GM18868 (cell line): ENCODE measurements around the gene CNOT6.
"Not testable (repeated sequence)": the region's sequence is repeated elsewhere in the genome, so short reads cannot be mapped to it uniquely, and the experiment has no call there.

Source experiments
- ATAC-seq: cut with Tn5 transposase; IDR thresholded peaks from one replicate; pipeline ENCODE4 v1.9.1; 2021; ENCODE audit warnings: mild to moderate bottlenecking, moderate library complexity; ENCODE audit not compliant: unreplicated experiment

CNOT6 gene

DNA sequence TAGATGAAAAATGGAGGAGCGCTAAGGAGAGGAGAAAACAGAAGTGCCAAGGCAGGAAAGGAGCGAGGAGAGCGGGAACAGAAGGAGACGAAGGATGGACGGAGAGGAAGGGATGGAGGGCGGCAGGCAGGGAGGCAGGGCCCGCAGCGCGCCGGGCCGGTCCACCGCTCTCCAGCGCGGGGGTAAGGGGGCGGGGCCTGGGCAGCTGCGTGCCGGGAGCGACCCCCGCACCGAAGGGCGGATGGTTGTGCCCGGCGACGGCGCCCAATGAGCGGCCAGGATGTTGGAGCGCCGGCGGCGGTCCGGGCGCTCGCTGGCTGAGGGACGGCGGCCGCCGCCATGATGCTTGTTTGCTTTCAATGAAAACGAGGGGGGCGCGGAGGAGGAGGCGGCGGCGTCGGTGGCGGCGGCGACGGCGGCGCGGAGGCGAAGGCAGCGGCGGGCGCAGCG is at the start of gene CNOT6:
CNOT6 (plus strand) TSS at position 320 of the 450 bp plus-strand sequence. CDS start 34,898 bp downstream, outside the sequence.
- ATAC-seq = peak; percentile 87

DNA sequence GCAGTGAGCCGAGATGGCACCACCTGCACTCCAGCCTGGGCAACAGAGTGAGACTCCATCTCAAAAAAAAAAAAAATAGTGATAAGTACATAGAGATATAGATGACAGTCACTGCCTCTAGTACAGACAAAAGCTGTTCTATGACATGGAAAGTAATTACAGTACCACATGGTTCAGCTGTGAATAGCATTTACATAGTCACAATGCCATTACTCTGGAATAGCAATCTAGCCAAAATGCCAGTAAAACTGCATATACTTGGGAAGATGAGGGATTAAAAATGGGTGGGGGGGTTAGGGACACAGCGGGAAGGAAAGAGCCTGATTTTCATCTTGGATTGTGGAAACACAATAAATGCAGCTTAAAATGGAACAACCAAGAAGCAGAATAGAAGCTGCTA is 39.4 kb upstream of the CNOT6 start:
- no peak for ATAC-seq

DNA sequence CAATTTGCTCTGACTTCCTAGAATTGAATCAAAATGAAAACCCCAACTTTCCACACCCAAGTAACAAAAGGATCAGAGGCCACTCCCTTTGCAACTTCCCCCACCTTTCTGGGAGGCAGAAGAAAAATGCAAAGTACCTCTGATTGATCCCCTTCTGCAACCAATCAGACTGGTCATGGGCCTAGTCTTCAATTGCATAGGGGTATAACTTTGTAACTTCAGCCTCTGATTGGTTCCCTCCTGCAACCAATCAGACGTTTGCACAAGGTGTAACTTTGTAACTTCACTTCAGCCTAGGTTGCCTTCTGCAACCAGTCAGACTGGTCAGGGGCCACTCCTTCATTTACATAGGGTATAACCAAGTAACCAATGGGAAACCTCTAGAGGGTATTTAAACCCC is 38.3 kb upstream of the CNOT6 start:
- no peak for ATAC-seq

DNA sequence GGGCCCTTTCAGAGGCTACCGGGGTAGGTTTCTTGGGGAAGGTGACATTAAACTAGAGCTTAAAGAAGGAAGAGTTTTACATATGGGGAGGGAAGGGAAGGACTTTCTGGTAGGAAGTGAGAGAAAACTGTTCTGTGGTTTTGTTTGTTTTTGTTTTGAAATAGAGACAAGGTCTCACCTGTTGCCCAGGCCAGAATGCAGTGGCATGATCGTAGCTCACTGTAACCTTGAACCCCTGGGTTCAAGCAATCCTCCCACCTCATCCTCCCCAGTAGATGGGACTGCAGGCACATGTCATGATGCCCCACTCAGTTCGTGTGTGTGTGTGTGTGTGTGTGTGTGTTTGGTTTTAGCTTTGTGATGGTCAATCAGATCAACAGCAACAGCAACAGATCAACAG is 37.4 kb upstream of the CNOT6 start:
- ATAC-seq = no peak

DNA sequence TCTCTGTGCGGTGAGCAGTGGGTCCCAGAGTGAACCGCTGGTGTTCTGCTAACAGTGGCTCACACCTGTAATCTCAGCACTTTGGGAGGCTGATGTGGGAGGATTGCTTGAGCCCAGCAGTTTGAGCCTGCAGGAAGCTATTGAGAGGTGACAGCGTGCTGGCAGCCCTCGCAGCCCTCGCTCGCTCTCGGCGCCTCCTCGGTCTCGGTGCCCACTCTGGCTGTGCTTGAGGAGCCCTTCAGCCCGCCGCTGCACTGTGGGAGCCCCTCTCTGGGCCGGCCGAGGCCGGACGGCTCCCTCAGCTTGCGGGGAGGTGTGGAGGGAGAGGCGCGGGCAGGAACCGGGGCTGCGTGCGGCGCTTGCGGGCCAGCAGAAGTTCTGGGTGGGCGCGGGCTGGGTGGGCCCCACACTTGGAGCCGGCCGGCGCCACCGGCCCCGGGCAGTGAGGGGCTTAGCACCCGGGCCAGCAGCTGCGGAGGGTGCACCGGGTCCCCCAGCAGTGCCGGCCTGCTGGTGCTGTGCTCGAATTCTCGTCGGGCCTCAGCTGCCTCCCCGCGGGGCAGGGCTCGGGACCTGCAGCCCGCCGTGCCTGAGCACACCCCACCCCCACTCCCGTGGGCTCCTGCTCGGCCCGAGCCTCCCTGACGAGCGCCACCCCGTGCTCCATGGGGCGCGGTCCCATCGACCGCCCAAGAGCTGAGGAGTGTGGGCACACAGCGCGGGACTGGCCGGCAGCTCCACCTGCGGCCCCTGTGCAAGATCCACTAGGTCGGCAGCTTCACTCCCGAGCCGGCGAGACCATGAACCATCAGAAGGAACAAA is 35.1 kb upstream of the CNOT6 start:
- ATAC-seq = not testable (repeated sequence)

DNA sequence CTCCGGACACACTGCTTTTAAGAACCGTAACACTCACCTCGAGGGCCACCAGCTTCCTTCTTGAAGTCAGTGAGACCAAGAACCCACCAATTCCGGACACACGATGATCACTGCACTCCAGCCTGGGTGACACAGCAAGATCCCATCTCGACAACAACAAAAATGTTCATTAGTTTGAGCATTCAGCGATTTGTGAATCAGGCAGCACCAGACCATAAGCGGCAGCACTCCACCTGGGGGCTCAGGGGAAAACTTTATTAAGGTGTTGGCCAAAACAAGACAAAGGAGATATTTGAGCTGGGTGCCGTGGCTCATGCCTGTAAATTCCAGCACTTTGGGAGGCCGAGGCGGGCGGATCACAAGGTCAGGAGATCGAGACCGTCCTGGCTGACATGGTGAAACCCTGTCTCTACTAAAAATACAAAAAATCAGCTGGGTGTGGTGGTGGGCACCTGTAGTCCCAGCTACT is 34.5 kb upstream of the CNOT6 start:
- not testable (repeated sequence) for ATAC-seq

DNA sequence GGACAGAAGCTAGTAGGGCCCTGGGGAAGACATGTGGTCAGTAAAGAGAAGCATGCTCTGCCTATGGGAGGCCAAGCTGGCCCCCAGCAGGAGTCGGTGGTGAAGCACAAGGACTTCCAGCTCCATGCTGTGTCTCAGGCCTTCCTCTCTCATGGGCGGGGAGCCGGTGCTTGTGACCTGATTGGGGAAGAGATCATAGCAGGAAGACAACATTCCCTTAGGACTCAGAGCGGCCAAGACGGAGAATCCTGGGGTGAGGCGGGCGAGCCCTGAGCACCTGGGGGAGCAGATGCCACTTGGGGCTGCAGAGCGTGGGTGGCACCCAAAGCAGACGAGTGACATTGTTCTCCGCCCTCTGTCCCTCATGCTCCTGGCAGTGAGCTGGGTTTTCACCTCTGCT is 33.3 kb upstream of the CNOT6 start:
- ATAC-seq = no peak

DNA sequence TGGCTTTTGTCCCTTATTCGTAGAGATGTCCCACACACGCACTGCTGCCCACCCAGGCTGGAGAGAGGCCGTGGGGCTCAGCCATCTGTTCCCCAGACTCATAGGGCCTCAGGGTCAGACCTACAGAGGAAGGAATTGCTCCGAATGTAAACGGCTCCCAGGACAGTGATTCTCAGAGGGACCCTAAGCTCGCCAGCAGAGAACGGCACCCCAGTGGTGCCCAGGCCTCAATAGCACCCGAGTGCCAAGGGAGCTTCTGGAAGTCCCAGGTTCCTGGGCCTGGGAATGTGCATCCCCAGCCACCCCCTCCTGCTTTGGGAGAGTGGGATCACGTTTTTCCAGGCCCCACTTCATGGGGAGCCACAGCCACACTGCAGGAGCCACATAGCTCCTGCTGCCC is 32.9 kb upstream of the CNOT6 start:
- ATAC-seq = no peak

DNA sequence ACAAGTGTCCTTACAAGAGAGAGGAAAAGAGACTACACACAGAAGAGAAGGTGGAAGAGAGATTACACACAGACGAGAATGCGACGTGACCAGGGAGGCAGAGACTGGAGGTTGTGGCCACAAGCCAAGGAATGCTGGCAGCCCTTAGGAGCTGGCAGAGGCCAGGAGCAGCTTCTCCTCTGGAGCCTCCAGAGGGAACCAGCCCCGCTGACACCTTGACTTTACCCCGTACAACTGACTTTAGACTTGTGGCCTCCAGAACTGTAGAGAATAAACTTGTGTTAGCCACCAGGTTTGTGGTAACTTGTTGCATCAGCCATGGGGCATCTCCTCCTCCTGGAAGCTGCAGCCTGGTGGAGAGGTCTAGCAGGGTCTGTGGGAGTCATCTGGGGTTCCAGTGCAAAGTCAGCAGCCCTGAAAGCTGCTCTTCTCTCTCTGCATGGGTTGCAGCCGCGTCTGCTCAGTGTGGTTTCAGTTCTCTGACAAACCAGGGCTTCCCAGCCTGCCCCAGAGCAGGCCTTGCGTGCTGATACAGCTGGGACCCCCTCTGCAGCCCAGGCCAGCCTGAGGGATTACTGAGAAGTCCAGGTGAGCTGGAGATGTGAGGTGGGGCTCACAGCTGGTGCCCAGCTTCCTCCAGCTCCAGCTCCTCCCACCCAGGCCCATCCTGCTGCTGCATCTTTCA is 30.8 kb upstream of the CNOT6 start:
- ATAC-seq = no peak

DNA sequence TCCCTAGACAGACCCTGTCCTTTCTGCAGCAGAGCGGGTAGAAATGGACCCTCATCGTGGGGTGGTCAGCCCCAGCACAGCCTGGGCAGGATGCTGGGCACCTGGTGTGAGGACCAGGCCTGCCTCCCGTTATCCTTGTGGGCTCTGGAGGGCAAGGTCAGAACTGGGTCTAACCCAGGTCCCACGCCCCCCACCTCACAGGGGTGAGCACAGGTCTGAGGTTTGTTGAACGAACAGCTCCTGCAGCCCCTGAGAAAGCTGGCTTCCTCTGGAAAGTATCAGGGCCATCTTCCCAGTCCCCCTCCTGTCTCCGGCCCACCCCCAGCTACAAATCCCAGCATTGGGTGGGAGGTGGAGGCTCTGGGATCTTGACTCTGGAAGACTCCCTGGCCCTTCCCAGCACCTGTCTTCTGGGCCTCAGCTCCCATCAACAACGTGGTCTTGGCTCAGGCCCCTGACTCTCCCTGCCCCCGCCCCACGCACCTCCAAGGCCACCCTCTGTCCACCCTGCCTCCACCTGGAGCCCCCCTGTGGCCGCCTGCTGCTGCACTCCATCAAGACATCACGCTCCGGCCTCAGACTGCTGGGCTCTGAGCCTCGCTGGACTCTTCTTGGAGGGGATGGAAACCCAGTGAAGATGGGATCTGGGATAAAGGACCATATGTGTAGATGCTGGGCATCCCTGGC is 30.1 kb upstream of the CNOT6 start:
- ATAC-seq = no peak

DNA sequence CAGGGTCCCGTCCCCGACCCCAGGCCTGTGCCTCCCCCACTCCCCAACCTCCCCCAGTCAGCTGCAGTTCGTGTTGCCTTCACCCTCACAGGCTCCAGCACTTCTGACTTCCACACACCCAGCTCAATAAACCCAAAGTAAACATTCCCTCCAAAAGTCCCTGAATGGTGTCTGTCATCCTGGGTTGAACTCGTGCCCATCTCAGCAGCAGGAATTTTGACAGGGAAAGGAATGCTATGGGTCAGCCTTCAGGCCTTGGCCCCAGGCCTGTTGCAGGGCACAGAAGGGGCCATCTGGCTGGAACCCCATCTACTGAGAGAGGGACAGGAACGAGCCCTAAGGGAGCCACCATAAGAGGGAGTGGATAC is 29.6 kb upstream of the CNOT6 start:
- ATAC-seq = no peak

DNA sequence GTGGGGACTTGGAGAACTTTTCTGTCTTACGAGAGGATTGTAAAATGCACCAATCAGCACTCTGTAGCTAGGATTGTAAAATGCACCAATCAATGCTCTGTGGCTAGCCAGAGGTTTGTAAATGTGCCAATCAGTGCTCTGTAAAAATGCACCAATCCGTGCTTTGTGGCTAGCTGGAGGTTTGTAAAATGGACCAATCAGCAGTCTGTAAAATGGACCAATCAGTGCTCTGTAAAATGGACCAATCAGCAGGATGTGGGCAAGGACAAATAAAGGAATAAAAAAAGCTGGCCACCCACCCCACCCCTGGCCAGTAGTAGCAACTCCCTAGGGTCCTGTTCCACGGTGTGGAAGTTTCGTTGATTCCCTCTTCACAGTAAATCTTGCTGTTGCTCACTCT is 29.1 kb upstream of the CNOT6 start:
- ATAC-seq = not testable (repeated sequence)

DNA sequence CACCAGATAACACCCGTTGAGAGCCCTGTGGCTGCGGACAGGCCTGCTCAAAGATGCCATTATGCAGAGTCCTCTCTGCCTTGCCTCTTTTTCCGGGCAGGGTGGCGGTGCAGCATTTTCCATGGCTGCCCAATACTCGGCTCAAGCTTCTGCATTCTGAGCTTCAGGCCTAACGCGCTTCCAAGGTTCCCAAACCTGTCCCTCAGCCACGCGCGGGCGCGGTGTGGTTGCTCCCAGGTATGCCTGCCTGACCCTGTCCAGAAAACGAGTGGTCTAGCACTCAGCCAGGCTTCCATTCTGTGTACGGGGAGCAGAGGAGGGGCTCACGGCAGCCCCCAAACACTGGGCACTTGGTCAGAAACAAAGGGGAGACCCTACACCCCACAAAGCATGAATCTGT is 27.9 kb upstream of the CNOT6 start:
- ATAC-seq = no peak

DNA sequence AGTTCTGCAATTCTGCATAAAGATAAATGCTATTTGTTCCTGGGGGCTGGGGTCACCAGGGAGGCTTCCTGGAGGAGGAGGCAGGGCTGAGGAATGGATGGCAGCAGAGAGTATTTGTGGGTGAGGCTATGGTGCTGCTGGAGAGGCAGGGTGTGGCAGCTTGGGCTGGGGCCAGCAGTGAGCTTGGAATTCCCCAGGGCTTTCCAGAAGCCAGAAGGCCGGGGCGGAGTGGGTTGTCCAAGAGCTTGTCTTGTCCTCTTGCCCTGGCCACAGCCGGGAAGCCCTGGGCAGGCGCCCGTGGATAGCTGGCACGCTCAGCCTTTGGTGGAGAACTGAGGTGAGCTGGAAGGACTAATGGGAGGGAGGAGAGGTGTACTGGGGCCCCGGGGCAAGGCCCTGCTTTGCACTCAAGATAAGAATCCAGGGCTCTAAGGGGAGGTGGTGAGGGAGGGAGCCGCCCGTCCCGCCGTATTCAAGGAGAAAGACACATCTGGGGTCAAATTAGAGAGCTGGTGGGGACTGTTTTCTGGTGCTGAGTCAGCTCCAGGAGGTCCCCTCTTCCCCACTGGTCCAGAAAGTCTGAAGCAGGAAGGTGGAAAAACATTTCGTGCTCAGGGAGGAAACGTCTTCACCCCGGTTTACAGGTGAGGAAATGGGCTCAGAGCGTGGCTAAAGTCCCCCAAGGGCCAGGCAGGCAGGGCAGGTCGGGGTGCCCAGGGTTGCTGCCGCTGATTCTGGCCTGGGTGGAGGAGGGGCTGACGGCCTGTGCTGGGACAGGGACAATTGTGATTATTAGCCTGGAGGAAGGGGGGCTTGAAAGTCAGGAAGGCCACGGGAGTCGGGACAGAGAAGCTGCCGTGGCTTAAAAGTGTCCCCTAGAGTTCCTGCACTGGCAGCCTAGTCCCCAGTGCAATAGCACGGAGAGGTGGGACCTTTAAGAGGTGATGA is 26.9 kb upstream of the CNOT6 start:
- ATAC-seq = no peak

DNA sequence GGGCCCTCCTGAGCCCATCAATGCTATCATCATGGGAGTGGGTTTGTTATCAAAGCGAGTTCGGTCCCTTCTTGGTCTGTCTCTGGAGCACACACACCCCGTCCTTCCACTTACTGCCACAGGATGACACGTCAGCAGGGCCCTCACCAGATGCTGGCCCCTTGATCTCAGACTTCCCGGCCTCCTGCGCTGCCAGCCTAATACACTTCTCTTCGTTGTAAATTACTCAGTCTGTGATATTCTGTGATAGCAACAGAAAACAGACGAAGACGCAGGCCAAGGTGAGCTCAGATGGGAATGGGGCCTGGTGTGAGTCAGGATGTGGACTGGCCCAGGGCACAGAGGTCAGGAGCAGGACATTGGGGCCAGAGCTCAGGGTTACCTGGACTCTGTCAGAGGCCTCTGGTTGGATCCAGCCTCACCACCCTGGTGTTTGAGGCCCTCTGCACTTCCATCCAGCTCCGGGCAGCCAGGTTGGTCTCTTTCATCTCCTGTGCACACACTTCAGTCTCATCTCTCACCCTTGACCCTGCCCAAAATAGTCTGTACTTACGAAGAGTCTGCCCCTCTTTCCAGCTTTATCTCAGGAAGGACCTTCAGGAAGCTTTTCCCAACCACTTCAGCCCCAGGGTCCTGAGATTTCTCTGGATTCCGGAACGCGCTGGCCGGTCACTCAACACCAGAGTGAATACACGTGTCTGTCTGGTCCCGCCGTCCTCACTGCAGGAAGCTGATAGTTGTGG is 26.0 kb upstream of the CNOT6 start:
- no peak for ATAC-seq

DNA sequence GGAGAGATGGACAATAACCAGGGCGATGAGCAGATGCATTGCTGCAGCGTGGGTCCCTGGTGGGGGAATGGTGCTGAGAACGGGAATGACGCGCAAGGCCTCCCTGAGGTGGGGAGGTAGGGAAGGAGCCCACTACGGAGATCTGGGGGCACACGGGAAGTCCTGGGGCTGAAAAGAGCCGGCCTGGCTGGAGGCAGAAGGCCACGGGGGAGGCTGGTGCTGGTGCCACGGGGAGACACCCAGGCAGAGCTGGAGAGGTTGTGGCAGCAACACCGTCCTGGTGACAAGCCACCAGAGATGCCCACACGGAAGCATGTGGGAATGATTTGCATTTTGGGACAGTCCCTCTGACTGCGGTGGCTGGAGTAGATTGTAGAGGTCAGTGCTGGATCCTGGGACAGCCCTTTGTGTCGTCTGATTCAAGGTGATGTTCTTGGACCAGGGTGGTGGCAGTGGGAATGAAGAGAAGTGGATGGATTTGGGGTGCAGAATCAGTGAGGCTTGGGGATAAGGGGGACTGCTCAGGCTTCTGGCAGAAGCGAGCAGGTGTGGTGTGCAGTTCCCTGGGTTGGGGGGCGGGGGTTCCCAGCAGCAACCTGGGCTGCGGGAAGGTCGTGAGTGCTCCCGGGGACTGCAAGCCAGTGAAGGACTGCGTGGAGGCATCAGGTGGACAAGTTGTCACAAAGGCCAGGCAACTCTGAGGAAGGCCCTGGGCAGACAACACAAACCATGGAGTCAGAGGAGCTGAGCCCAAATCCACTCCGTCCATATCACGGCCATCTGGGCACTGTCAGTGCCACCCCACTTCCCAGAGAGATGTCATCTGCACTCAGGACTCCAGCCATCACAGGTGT is 25.2 kb upstream of the CNOT6 start:
- ATAC-seq = no peak

DNA sequence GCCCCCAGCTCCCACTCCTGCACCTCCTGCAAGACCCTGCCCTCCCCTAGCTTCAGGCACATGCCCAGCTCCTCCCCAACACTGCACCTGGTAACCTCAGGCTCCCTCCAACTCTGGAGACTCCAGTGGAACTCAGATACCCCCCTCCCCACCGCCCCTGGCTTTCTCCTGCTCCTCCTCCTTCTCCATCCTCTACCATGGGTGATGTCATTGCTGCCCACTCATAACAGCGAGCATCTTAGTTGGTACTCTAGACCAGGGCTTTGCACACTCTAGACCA is 24.7 kb upstream of the CNOT6 start:
- ATAC-seq = no peak

DNA sequence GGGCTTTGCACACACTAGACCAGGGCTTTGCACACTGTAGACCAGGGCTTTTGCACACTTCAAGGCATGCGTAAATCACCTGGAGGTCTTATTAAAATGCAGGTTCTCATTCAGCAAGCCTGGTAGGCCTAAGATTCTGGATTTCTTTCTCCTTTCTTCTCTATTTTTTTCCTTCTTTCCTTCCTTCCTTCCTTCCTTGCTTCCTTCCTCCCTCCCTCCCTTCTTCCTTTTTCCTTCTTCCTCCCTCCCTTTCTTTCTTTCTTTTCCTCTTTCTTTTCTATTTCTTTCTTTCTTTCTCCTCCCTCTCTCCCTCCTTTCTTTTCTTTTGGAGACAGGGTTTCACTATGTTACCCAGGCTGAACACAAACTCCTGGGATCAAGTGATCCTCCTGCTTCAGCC is 24.3 kb upstream of the CNOT6 start:
- ATAC-seq = no peak

DNA sequence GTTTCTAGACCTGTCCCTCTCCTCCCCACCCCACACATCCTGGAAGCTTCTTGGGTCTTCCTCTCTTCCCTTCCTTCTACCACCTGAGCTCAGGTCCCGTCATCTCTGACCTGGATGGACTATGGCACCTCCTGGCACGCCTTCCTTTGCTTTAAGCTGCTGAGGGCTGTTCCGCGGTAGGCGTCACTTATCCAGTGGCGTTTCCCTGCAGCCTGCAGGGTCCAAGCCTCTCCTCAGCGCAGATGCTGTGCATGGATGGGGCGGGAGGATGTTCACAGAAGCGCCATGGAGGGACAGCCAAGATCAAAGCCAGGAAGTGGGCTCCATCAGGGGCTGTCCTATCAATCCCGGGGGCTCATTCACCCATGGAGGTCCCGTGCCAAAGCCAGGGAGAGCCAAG is 23.8 kb upstream of the CNOT6 start:
- no peak for ATAC-seq
